GM19463 (cell line): ENCODE results near the gene CYP27B1.
A peak's percentile ranks its signal among the peaks of the same experiment; 100 is the strongest.

Experiments used
- ATAC-seq: cut with Tn5 transposase; IDR thresholded peaks from one replicate; pipeline ENCODE4 v1.9.1; 2021; ENCODE audit warnings: mild to moderate bottlenecking, moderate library complexity; ENCODE audit not compliant: unreplicated experiment

The CYP27B1 gene

DNA sequence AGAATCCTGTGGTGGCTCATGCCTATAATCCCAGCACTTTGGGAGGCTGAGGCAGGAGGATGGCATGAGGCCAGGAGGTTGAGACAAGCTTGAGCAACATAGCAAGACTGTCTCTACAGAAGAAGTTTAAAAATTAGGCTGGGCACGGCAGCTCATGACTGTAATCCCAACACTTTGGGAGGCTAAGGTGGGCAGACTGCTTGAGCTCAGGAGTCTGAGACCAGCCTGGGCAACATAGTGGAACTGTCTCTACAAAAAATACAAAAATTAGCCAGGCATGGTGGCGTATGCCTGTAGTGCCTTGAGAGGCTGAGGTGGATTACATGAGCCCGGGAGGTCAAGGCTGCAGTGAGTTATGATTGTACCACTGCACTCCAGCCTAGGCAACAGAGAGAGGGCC lies 998 bp upstream of the CYP27B1 start:
- ATAC-seq: no peak

DNA sequence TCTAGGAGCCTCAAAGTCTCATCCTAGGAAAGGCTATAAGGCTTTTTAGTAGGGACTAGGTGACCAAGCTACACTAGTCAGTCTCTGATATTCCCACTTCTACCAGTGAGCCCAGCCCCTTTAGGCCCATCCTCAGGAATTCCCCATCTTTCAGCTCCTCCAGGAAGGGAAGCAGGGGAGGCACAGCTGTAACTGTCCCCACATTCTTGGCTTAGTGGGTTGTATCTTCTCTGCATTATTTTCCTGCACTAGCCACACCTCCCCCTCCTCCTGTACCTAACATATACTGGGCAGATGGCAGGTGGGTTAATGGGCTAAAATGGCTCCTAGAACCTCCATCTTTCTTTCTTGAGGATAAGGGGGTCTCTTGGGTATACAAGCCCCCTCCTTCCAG lies 424 bp upstream of the CYP27B1 start:
- ATAC-seq: no peak

DNA sequence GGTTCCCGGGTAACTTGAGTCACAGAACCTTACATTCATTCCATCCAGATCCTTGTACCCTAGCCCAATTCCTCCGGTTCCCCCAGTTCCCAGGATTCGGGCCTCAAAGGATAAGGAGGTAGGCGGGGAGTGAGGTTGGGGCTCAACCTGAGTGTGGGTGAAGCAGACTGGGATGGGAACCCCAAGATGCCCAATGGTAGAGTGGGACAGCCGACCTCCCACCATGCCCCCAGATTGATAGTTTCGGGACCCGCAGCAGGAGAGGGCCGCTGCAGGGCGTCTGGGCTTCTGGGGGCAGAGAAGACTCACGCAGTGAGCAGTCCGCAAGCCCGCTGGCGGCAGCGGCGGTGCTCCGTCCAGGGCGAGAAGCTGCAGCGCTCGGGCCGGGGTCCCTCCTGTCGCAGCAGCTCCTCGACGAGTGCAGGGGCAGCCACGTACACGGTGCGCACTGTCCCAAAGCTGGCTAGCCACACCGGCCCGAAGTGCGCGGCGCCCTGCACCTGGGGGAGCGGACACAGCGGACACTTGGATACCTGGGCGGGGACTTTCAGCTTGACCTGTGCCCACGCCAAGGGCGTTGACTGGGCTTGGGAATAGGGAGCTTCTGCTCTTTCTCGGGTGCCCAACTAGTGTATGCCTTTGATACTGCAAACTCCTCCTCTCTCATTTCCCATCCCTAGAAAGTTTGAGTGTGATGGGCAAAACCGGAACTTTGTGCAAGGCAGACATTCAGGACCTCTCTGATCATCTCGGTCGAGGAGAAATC lies 997 bp downstream of the CYP27B1 start:
- peak; percentile 12 for ATAC-seq

DNA sequence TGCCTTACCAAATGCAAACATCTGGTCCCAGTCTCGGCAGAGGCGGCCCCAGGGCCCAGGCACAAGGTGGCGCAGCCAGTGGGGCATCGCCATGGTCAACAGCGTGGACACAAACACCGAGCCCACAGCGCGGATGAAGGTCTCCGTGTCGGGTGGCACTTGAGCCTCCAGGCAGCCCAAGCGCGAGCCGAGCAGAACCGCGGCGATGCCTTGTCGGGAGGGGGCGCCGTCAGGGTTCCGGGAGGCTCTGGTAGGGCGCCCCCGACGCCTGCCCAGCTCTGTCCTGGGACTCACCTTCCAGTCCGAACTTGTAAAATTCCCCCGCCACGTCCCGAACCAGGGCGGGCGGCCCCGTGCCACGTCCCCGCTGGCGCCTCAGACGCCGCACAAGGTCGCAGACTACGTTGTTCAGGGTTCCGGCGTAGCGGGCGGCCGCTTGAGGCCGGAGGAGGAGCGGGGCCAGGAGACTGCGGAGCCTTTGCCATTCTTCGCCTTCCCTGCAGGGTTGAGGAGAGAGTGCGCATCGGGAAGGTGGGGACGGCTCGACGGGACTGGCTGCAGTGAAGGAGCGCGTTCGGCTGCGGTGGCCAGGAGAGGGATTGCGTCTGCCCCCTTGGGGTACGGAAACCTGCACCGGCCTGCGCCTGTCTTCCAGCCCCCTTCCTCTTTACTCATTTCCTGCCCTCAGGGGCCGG lies 1.7 kb downstream of the CYP27B1 start:
- peak; percentile 60 for ATAC-seq

DNA sequence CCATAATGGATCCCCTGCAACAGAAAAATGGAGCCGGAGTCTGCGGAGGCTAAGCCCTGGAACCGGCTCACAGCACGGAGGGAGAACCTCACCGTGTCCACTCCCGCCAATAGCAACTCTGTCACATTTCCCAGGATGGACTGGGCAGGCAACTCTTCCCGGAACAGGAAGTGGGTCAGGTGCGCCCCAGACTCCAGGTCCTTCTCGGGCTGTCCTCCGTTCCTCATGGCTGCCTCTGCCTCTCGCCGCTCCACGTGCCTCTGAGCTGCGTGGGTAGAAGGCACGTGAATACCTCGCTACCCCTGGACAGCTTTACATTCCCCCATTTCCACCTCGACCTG lies 2.2 kb downstream of the CYP27B1 start:
- ATAC-seq: peak; percentile 7

DNA sequence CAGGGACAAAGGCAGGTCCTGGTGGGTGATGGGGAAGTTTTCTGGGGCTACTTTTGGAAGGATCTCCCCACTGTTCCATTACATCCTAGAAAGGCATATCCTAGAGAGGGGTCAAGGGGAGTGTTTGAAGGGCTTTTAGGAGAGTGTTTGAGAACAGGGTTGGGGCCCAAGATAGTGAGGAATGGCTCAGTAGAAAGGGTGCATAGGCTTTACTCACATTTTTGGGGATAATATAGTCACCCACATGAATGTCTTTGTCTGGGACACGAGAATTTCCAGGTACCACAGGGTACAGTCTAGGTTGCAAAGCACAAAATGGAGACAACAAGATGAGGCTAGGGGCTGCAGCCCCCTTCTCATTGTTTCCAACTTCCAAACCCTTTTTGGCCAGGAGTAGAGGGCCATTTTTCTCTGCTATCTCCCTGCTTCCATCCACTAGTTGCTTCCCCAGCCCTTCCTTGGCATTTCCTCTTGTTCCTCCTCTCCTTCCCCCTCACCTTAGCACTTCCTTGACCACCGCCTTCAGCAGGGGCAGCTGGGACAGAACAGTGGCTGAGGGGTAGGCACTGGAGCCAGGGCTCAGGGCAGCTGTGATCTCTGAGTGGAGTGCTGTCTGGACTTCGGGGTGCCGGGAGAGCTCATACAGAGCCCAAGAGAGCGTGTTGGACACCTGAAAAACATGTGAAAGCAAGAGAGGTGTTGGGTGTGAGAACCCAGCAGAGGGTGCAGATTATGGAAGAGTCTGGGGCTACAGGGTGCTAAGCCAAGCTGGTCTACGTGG lies 2.8 kb downstream of the CYP27B1 start:
- no peak for ATAC-seq

DNA sequence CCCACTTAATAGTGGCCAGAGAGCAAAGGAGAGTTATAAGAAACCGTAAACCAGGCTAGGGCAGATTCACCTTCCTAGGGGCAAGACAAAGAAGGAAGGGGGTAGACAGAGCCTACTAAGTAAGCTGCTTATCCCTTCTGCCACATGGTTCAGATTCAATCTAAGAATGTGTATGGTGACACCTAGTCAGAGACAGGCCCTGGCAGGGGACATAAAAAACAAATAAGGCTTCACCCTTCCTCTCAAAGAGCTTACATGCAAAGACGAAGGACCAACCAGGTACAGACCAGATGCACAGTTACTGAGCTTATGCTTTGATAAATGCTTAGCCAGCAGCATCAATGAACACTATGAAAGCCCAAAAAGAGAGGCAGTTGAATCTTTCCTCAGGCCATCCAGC lies 4.4 kb downstream of the CYP27B1 start:
- ATAC-seq: no peak

DNA sequence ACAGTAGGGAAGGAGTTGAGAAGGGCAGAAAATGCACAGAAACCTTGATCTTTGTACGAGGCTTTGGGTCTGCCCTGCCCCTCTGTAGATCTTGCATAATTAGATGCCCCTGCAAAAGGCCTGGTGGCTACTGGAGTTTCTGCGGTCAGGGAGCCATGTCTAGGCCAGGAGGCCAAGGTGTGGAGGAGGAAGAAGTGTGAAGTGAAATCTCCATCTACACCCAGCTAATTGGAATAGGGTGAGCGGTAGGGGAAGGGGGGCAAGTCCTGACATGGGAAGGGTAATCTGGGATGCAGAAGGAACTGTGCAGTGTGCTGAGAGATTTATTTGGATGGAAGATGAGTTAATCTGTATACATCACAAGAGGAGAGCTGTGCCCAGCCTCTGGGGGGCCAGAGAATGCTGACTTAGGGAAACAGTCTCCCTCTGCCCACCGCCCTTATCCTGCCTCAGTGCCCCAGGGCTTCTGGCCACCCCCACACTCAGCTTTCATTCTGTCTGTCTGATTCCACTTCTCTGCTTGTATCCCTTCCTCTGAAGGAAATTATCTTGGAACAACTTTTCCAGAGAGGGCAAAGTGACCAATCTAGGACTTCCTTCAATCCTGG lies 5.4 kb downstream of the CYP27B1 start:
- ATAC-seq: no peak

DNA sequence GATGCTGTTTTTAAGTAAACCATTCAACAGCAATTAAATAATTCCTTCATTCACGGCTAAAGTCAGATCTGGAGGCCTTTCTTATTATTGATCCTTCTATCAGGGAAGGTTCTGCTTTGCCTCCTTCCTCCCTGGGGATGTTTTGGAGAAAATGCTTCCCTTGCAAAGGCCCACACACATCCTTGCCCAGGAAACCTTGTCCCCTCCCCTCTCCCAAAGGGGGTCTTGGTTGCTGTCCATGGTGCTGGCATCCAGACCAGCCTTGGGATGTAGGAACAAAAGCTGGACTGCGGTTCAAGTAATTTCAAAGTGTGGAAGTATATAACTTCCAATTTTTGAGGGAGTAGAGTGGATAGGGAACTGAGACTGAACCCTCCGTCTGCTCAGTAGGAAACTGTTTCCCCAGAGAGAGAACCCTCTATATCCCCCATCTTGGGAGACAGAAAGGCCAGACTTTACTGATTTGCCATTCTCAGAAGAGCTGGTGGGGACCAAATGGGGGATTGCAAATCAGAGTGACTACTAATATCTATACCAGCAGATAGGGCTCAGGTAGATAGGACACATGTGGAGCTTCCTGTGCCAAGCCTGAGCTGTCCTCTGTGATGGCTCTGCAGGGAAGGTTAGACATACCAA lies 6.4 kb downstream of the CYP27B1 start:
- ATAC-seq: no peak

DNA sequence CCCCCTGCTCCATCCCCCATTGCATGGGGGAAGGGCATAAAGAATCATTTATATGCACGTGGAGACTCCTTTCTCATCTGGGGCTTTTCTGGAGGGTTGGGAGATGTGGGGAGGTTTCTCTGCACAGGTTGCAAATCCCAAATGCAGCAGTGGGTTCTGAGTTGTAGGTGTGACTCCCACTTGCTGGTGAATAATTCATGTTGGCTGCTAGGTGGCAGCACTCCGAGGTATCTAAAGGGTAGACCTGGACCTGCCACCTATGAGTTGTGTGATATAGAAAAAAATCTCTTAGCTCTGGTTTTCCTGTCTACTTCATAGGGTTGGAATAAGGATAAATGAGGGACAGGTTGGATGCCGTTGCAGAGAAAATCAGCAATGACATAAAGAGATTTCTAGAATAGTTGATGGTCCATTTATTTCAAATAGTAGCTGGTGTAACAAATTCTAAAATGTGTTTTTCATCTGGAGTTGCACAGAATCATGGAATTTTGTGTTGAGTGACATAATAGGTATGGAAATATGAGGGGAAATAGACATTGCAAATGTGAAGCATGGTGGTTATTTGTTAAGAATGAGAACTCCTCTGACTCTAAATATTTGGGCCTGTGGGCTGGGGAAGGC lies 7.4 kb downstream of the CYP27B1 start:
- no peak for ATAC-seq

DNA sequence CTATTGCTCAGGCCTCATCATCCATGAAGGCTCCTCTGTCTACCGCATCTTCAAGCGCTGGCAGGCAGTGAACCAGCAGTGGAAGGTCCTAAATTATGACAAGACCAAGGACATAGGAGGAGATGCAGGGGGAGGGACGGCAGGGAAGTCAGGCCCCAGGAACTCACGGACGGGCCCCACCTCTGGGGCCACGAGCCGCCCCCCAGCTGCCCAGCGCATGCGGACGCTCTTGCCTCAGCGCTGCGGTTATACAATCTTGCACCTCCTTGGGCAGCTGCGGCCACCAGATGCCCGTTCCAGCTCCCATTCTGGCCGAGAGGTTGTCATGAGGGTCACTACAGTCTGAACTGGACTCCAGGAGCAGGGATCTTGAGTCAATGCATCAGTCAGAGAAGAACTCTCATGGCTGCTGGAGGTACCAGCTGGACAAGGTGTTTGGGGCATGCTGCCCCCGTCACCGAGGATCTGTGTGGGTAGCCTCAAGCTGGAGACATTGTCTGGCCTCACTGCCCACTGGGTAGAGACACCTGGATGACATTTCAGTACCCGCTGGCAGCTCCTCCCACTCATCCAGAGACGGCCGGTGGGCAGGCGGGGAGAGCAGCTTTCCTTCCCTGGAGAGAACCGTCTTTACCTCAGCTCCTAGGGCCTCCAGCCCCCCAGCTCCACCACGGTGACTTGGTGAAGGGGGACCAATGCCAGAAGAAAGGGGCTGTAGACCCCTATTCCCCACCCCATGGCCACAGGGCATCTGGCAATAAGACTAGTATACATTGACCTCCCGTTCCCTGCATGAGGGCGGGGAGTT lies 8.1 kb downstream of the CYP27B1 start:
- no peak for ATAC-seq

DNA sequence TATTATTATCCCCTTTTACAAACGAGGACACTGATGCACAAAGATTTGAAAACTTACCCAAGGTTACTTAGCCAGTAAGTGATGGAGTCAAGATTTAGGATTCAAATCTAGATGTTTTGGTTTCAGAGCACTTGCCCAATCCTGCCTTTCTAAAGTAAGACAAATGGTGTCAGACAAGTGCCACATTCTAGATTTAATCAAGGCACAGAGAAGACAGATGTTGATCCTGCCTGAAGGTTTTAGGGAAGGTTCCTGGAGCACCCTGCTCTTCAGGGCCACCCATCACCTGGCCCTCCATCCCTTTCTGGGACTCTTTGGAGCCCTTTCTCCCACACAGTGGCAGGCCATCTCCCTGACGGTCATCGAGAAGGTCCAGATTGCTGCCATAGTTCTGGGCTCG lies 9.1 kb downstream of the CYP27B1 start:
- no peak for ATAC-seq

DNA sequence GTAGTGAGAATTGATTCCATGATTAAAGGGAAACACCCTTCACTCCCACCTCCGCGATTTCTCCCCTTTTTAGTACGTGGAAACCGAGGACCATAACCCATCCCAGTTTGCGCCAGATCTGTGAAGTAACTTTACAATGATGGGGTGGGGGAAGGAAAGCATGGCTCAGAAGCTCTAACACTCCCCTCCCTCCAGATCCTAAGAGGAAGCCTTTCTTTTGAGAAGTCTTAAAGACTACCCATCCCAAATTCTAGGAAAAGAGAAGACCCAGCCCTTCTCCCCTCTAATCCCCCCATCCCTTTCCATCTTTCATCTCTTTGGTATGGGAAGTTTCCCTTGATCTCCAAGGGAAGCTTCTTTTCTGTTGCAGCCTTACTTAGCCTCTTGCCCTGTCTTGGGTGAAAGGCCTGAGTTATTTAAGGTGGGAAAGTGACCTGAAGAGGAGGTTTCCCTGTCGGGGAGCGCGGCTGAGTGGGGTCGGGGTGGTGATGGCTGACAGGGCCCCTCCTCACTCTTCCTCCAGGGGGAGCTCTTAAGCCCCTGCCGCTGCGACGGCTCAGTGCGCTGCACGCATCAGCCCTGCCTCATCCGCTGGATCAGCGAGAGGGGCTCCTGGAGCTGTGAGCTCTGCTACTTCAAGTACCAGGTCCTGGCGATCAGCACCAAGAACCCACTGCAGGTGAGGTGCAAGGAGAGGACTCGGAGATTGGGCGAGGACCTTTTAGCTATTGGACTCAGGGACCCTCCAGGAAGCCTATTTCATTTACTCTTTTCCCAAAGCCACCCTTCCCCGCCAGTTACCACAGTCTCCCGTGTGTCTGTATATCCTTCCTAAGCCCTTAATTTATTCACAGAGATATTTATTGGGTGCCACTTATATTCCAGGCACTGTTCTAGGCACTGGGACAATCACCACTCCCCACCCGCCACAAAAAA lies 10.2 kb downstream of the CYP27B1 start:
- peak; percentile 26 for ATAC-seq

DNA sequence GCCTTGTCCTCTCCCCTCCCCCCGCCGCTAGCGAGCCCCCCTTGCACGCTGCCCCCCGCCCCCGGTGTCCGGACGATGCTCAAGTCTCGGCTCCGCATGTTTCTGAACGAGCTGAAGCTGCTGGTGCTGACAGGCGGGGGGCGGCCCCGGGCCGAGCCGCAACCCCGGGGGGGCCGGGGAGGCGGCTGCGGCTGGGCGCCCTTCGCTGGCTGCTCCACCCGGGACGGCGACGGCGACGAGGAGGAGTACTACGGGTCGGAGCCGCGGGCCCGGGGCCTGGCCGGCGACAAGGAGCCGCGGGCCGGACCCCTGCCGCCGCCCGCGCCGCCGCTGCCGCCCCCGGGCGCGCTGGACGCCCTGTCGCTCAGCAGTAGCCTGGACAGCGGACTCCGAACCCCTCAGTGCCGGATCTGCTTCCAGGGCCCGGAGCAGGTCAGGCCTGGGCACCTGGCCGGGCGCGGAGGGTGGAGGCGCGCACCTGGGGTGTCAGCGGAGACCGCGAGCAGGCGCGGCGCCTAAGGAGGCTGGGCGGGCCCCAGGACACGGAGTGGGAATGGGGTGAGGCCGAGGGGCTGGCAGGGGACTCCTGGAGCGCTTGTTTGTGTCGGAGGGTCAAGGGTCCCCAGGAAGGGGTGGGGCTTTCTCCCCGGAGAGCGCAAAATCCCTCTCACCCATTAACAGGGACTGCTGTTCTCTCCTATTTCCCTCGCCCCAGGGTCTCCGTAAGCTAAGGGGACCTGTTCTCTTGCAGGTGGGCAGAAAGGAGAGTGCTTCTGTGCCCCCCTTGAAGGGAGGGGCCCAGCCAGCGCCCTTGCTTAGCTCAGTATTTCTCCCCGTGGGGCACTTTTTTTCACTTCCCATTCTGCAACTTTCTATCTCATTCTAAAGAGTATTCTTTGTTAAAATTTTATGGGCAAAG lies 11.2 kb downstream of the CYP27B1 start:
- ATAC-seq: no peak

DNA sequence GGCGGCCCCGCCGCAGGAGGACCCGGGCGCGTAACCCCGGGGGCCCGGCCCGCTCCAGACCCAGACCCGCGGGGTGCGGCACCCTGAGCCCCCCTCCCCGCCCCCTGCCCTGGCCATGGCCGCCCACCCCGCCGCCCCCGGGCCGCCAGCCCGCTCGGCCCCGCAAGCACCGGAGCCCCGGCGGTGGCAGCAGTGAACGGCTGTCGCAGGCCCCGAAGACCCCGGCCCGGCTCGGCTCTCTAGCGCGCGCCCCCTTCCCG lies 11.8 kb downstream of the CYP27B1 start:
- no peak for ATAC-seq

DNA sequence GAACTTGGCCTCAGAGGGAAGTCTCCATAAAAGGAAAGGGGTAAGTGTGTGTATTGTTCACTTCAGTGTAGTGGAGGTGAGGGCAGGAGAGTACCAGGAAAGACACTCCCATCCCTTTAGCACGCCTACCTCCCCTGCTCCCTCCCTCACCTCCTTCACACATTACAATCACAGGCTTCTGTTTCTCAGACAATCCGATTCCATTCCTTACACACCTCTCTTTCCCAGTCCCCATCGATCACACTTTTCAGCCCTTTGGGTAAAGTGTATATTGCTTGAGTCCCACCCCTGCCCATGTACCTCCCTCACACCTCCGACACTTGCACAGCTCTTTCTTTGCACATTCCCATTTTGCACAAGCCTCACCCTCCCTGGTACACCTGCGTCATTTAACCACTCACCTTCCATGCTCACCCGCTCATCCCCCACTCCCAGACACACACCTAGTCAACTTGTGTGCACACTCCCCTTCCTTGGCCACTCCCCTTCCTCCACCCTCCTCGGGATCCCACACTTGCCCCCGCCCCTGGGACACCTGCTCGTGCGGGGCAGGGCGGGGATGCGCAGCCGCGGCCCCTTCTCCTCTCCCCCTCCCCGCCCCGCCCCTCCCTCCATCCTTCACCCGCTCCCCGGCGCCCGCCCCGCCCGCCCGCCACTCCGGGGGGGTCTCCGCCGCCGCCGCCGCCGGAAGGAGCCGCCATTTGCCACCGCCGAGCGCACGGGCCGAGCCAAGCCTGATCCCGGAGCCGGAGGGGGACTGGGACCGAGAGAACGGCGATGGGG lies 12.3 kb downstream of the CYP27B1 start, which contains the start of gene MARCHF9:
Gene MARCHF9, plus strand, starts transcription at position 693 of the 783 bp plus-strand sequence. CDS start 426 bp downstream, outside the sequence.
- peak; percentile 40 for ATAC-seq

DNA sequence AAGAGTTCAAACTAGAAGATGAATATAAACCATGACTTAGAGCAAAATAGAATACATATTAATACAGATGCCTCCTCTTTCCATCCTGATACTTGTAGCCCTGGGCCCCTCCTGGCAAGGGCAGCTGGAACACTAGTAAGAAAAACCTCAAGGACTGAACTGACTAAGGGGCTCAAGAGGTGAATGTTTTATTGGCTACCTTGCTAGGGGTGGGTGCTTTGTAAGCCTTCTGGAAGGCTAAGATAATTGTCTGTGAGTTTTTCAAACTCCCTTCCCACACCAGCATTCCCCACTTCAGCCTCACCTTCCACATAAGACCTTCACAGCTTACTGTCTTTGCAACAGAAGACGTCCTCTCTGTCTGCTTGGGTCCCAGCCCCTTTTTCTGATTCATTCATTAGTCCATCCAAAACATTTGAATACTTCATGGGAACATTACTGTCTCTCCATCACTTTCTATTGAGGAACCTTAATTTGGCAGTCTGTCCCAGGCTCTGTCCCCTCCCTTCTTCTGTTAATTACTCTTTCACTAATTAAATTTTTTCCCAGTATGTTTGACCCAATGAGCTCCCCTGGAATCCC lies 13.0 kb downstream of the CYP27B1 start:
- no peak for ATAC-seq
